ENCODE measurements around the gene CD248. TPM values are rescaled to one million over a fixed set of nuclear protein-coding genes. Genes with fewer than 3 reads are reported as not detected.

The CD248 gene
- total RNA-seq, 1 donor from 2014 or later: 58.8 TPM

DNA sequence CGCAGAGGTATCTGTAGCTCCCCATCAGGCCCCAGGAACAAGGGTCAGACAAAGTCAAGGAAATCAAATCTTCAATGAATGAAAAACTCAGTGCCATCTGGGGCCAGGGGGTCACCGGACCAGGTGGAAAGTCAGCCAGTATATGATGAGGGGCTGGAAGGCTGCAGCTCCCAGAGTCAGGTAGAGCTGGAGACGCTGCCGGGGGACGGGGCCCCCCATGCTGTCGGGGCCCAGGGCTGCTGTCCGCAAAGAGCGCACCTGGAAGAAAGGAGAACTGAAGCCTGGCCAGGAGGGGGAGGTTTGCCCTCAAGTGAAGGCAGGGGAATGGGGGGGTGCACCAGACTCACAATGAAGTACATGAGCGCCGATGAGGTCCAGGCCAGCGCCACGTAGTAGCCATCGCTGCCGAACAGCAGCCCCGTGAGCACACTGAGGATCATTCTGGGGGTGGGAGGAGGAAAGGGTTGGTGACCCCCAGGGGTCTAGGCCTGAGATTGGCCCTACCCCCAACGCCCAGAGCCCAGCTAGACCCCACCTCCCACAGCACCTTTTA lies 32.2 kb downstream of the CD248 start:
- no peak for FAIRE-seq
- Histone ChIP-seq H3K9ac (ENCODE audit: low read length) (no peak overlapping the region), H3K4me2 (ENCODE audit: low read length) (no peak overlapping the region), H3K27me3 (ENCODE audit: insufficient read depth, low read length) (no peaks in the 10 kb centered on the region), H2AFZ (ENCODE audit: low read depth, low read length) (no peak overlapping the region), H3K4me1 (ENCODE audit: insufficient read depth, low read length) (peaks cover 28% of the 10 kb centered on the region), H3K4me3 (ENCODE audit: insufficient read depth, low read depth, low read length) (no peak overlapping the region), H3K9me3 (ENCODE audit: insufficient read depth, low read depth, low read length) (no peaks in the 10 kb centered on the region), H3K79me2 (ENCODE audit: insufficient read depth, low read length) (peaks cover 42% of the 10 kb centered on the region), H3K36me3 (ENCODE audit: insufficient read depth, low read length) (peaks cover 7% of the 10 kb centered on the region), H4K20me1 (ENCODE audit: insufficient read depth, low read length) (peaks cover 69% of the 10 kb centered on the region), H3K27ac (ENCODE audit: low read depth, low read length) (no peak overlapping the region)
- Mint-ChIP-seq H3K36me3 (ENCODE audit: low read depth, unreplicated experiment) (peaks cover 2% of the 10 kb centered on the region), H3K4me3 (ENCODE audit: unreplicated experiment) (no peak overlapping the region), H3K9me3 (ENCODE audit: unreplicated experiment) (no peaks in the 10 kb centered on the region), H3K27me3 (ENCODE audit: low read depth, unreplicated experiment) (no peaks in the 10 kb centered on the region), H3K4me1 (ENCODE audit: low read depth, unreplicated experiment) (peaks cover 10% of the 10 kb centered on the region), H3K27ac (ENCODE audit: unreplicated experiment) (no peak overlapping the region)
- no peak for DNase-seq (ENCODE audit: low read depth)
- TF ChIP-seq EZH2 (IDR thresholded peaks at IDR 0.05; ENCODE audit: insufficient read depth, low read length): no peak
- TF ChIP-seq, protein P1, sequence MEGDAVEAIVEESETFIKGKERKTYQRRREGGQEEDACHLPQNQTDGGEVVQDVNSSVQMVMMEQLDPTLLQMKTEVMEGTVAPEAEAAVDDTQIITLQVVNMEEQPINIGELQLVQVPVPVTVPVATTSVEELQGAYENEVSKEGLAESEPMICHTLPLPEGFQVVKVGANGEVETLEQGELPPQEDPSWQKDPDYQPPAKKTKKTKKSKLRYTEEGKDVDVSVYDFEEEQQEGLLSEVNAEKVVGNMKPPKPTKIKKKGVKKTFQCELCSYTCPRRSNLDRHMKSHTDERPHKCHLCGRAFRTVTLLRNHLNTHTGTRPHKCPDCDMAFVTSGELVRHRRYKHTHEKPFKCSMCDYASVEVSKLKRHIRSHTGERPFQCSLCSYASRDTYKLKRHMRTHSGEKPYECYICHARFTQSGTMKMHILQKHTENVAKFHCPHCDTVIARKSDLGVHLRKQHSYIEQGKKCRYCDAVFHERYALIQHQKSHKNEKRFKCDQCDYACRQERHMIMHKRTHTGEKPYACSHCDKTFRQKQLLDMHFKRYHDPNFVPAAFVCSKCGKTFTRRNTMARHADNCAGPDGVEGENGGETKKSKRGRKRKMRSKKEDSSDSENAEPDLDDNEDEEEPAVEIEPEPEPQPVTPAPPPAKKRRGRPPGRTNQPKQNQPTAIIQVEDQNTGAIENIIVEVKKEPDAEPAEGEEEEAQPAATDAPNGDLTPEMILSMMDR (IDR thresholded peaks at IDR 0.05; ENCODE audit: insufficient read depth, low read depth, low read length): no peak

DNA sequence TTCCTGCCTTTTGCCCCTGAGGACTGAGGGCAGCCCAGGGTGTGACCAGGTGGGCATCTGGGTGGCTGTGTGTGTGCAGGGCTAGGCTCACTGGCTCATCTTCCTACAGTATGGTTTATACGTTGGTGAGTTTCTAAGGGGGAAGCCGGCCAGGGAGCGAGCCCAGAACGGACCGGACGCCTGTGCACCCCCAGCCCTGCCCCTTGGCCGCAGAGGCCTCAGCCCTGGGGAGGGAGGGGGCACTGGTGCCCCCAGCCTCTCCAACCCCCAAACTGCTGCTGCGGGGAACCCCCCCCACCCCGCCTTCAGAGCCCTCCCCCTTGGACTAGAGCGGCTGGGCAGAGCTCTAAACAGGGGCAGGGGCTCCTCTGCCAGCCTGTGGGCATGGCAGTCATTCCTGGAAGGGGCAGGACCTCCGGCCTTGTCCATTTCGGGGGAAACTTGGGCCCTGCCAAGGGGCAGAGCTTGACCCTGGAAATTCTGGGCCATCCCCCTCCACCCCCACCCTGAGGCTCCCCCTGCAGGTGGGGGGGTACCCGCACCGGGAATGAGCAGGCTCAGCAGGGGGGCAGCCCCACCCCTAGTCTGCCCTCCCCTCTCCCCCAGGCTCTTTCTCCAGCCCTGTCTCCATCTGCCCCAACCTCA lies 33.3 kb downstream of the CD248 start:
- Histone ChIP-seq H3K9ac (ENCODE audit: low read length) (no peak overlapping the region), H3K4me1 (ENCODE audit: insufficient read depth, low read length) (peaks cover 28% of the 10 kb centered on the region), H3K36me3 (ENCODE audit: insufficient read depth, low read length) (peaks cover 7% of the 10 kb centered on the region), H3K79me2 (ENCODE audit: insufficient read depth, low read length) (peaks cover 41% of the 10 kb centered on the region), H3K4me3 (ENCODE audit: insufficient read depth, low read depth, low read length) (no peak overlapping the region), H3K9me3 (ENCODE audit: insufficient read depth, low read depth, low read length) (no peaks in the 10 kb centered on the region), H3K4me2 (ENCODE audit: low read length) (no peak overlapping the region), H2AFZ (ENCODE audit: low read depth, low read length) (no peak overlapping the region), H4K20me1 (ENCODE audit: insufficient read depth, low read length) (peaks cover 76% of the 10 kb centered on the region), H3K27ac (ENCODE audit: low read depth, low read length) (no peak overlapping the region), H3K27me3 (ENCODE audit: insufficient read depth, low read length) (no peaks in the 10 kb centered on the region)
- Mint-ChIP-seq H3K9me3 (ENCODE audit: unreplicated experiment) (no peaks in the 10 kb centered on the region), H3K4me1 (ENCODE audit: low read depth, unreplicated experiment) (peaks cover 10% of the 10 kb centered on the region), H3K27me3 (ENCODE audit: low read depth, unreplicated experiment) (no peaks in the 10 kb centered on the region), H3K36me3 (ENCODE audit: low read depth, unreplicated experiment) (peaks cover 2% of the 10 kb centered on the region), H3K4me3 (ENCODE audit: unreplicated experiment) (no peak overlapping the region), H3K27ac (ENCODE audit: unreplicated experiment) (no peak overlapping the region)
- TF ChIP-seq EZH2 (IDR thresholded peaks at IDR 0.05; ENCODE audit: insufficient read depth, low read length): no peak
- TF ChIP-seq, protein P1 (IDR thresholded peaks at IDR 0.05; ENCODE audit: insufficient read depth, low read depth, low read length): no peak
- no peak for DNase-seq (ENCODE audit: low read depth)
- FAIRE-seq: no peak

All from astrocyte (in vitro differentiated cells and primary cell).